H1 (cell line): ENCODE results near the gene MSMP.

Source experiments
- CBX5 ChIP-seq: fragments of 300-800, 300-1000 bp; sonication (generic); IDR thresholded peaks from 2 replicates; pipeline ENCODE4 v1.7.1; 2016; ENCODE audit warnings: antibody characterized with exemption, low read length, low read depth
- CTBP2 ChIP-seq: IDR thresholded peaks from 2 replicates; pipeline ENCODE4 v1.7.0; 2011; ENCODE audit warnings: borderline replicate concordance, mild to moderate bottlenecking, moderate library complexity, mixed read lengths, low read length; ENCODE audit not compliant: insufficient read depth, insufficient read length
- GABPA ChIP-seq: IDR thresholded peaks from 2 replicates; pipeline ENCODE4 v1.6.1; 2011; ENCODE audit warnings: mild to moderate bottlenecking, low read length, moderate library complexity, borderline replicate concordance; ENCODE audit not compliant: insufficient read depth
- HDAC2 ChIP-seq, 2 experiments: fragments of 300-600 bp in 1 of 2; sonication (generic) in 1 of 2; IDR thresholded peaks; 2 replicates each; pipeline ENCODE4 v1.6.1; 2011 to 2012; ENCODE audit warnings: low read depth in 2 of 2, low read length in 2 of 2, mild to moderate bottlenecking in 2 of 2, moderate library complexity in 2 of 2, borderline replicate concordance in 1 of 2, inconsistent platforms in 1 of 2
- HDAC6 ChIP-seq: IDR thresholded peaks from one replicate; pipeline ENCODE4 v1.7.1; 2012; ENCODE audit warnings: low read depth, mild to moderate bottlenecking, inconsistent platforms, low read length, moderate library complexity
- JUND ChIP-seq: IDR thresholded peaks from 2 replicates; pipeline ENCODE4 v1.6.1; 2011; ENCODE audit warnings: mild to moderate bottlenecking, improper control_type of control experiment, low read length
- POLR2A ChIP-seq, 2 experiments: IDR thresholded peaks; 1 replicate in 1 of 2; 2 replicates in 1 of 2; pipeline ENCODE4 v1.6.1; 2011; ENCODE audit warnings: low read depth in 2 of 2, low read length in 2 of 2, mild to moderate bottlenecking in 2 of 2; ENCODE audit errors: control extremely low read depth in 1 of 2
- RFX5 ChIP-seq: IDR thresholded peaks from 2 replicates; pipeline ENCODE4 v1.6.1; 2011; ENCODE audit warnings: low read depth, low read length, improper control_type of control experiment, borderline replicate concordance
- TAF1 ChIP-seq: IDR thresholded peaks from 2 replicates; pipeline ENCODE4 v1.6.1; 2011; ENCODE audit warnings: mild to moderate bottlenecking, low read depth, low read length
- TCF12 ChIP-seq: IDR thresholded peaks from 2 replicates; pipeline ENCODE4 v1.6.1; 2011; ENCODE audit warnings: low read depth, mild to moderate bottlenecking, low read length
- TF ChIP-seq, protein P1 (sequence below), 3 experiments: IDR thresholded peaks; 1 replicate in 2 of 3; 2 replicates in 1 of 3; pipeline versions ENCODE4 v1.5.1 to v1.6.1; 2011; ENCODE audit warnings: low read length in 3 of 3, mild to moderate bottlenecking in 3 of 3, inconsistent platforms in 2 of 3, low read depth in 1 of 3, moderate library complexity in 1 of 3; ENCODE audit not compliant: insufficient read depth in 1 of 3; ENCODE audit errors: control extremely low read depth in 1 of 3
- TF ChIP-seq, protein P2 (sequence below): IDR thresholded peaks from 2 replicates; pipeline ENCODE4 v1.6.1; 2012; ENCODE audit warnings: inconsistent platforms
- TF ChIP-seq, protein P3 (sequence below): IDR thresholded peaks from 2 replicates; pipeline ENCODE4 v1.6.1; 2011; ENCODE audit warnings: low read length, improper control_type of control experiment

GRCh38 chr9:35706951-35707350 is 47.1 kb downstream of the MSMP start:
- TF ChIP-seq JUND (no peak), TCF12 (no peak), CBX5 (no peak), HDAC6 (no peak), TAF1 (no peak), POLR2A (IDR thresholded peaks at IDR 0.05; ENCODE audit: control extremely low read depth in 1 of 2, low read depth in 2 of 2, low read length in 2 of 2) (no peak), GABPA (no peak), CTBP2 (no peak), RFX5 (no peak), HDAC2 (IDR thresholded peaks at IDR 0.05; ENCODE audit: borderline replicate concordance in 1 of 2, low read depth in 2 of 2, low read length in 2 of 2) (no peak)
- TF ChIP-seq, protein P1, sequence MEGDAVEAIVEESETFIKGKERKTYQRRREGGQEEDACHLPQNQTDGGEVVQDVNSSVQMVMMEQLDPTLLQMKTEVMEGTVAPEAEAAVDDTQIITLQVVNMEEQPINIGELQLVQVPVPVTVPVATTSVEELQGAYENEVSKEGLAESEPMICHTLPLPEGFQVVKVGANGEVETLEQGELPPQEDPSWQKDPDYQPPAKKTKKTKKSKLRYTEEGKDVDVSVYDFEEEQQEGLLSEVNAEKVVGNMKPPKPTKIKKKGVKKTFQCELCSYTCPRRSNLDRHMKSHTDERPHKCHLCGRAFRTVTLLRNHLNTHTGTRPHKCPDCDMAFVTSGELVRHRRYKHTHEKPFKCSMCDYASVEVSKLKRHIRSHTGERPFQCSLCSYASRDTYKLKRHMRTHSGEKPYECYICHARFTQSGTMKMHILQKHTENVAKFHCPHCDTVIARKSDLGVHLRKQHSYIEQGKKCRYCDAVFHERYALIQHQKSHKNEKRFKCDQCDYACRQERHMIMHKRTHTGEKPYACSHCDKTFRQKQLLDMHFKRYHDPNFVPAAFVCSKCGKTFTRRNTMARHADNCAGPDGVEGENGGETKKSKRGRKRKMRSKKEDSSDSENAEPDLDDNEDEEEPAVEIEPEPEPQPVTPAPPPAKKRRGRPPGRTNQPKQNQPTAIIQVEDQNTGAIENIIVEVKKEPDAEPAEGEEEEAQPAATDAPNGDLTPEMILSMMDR (IDR thresholded peaks at IDR 0.05; ENCODE audit: control extremely low read depth in 1 of 3, insufficient read depth in 1 of 3, low read depth in 1 of 3, low read length in 3 of 3) = no peak
- TF ChIP-seq, protein P2, sequence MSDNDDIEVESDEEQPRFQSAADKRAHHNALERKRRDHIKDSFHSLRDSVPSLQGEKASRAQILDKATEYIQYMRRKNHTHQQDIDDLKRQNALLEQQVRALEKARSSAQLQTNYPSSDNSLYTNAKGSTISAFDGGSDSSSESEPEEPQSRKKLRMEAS = no peak
- TF ChIP-seq, protein P3, sequence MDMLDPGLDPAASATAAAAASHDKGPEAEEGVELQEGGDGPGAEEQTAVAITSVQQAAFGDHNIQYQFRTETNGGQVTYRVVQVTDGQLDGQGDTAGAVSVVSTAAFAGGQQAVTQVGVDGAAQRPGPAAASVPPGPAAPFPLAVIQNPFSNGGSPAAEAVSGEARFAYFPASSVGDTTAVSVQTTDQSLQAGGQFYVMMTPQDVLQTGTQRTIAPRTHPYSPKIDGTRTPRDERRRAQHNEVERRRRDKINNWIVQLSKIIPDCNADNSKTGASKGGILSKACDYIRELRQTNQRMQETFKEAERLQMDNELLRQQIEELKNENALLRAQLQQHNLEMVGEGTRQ = no peak
